Stimulated activated CD4-positive, alpha-beta T cell treated with anti-CD3 and anti-CD28 coated beads, Interleukin-15, amount 100 ng/mL, for 24 hours (primary cell): ENCODE measurements around the gene LRIT1.

Experiments used
- DNase-seq: peaks from one replicate; pipeline ENCODE4 v3.0.0-alpha.2; 2020

Gene LRIT1

GRCh38 chr10:84248794-84249193 is 7.4 kb upstream of the LRIT1 start:
- DNase-seq = no peak

- DNase-seq = no peak
These were observed 6.2 kb upstream of the LRIT1 start for GRCh38 chr10:84247496-84247895.

GRCh38 chr10:84244651-84245270 is 3.4 kb upstream of the LRIT1 start, which contains the start of gene RGR:
Gene RGR (plus strand): TSS chr10:84245053. CDS start chr10:84245091, 38 bp downstream.
- no peak for DNase-seq

- DNase-seq = no peak
These were observed 2.4 kb upstream of the LRIT1 start for GRCh38 chr10:84243759-84244158.

- DNase-seq = no peak
These were observed 2.4 kb downstream of the LRIT1 start for GRCh38 chr10:84238909-84239308.

GRCh38 chr10:84237199-84238051 is 3.9 kb downstream of the LRIT1 start:
- DNase-seq = no peak

- DNase-seq = no peak
These were observed 4.5 kb downstream of the LRIT1 start for GRCh38 chr10:84236807-84237198.

- DNase-seq = no peak
These were observed 6.2 kb downstream of the LRIT1 start for GRCh38 chr10:84235096-84235495.

- DNase-seq = no peak
These were observed 6.9 kb downstream of the LRIT1 start for GRCh38 chr10:84234479-84234878.

GRCh38 chr10:84233940-84234339 is 7.4 kb downstream of the LRIT1 start:
- DNase-seq = no peak

GRCh38 chr10:84232376-84232775 is 9.0 kb downstream of the LRIT1 start:
- DNase-seq = no peak

GRCh38 chr10:84230359-84230758 is 11.0 kb downstream of the LRIT1 start:
- no peak for DNase-seq

GRCh38 chr10:84227810-84228209 is 13.5 kb downstream of the LRIT1 start:
- no peak for DNase-seq

GRCh38 chr10:84226616-84227015 is 14.7 kb downstream of the LRIT1 start:
- DNase-seq = no peak

- DNase-seq = no peak
These were observed 15.7 kb downstream of the LRIT1 start, which contains the start of gene LRIT2 for GRCh38 chr10:84225427-84226173. Gene LRIT2 (minus strand): TSS chr10:84225544. CDS start chr10:84225520, 24 bp downstream.

- DNase-seq = no peak
These were observed 16.8 kb downstream of the LRIT1 start for GRCh38 chr10:84224411-84225028.

GRCh38 chr10:84221916-84222315 is 19.4 kb downstream of the LRIT1 start:
- DNase-seq = no peak

- DNase-seq = no peak
These were observed 23.6 kb downstream of the LRIT1 start for GRCh38 chr10:84217746-84218145.

GRCh38 chr10:84216834-84217233 is 24.5 kb downstream of the LRIT1 start:
- no peak for DNase-seq

- peak; percentile 55 for DNase-seq
These were observed 26.6 kb downstream of the LRIT1 start for GRCh38 chr10:84214612-84215235.

- no peak for DNase-seq
These were observed 27.2 kb downstream of the LRIT1 start for GRCh38 chr10:84214046-84214572.

- no peak for DNase-seq
These were observed 28.3 kb downstream of the LRIT1 start for GRCh38 chr10:84213076-84213475.
